ENCODE measurements around the gene TRAF7.

DNA sequence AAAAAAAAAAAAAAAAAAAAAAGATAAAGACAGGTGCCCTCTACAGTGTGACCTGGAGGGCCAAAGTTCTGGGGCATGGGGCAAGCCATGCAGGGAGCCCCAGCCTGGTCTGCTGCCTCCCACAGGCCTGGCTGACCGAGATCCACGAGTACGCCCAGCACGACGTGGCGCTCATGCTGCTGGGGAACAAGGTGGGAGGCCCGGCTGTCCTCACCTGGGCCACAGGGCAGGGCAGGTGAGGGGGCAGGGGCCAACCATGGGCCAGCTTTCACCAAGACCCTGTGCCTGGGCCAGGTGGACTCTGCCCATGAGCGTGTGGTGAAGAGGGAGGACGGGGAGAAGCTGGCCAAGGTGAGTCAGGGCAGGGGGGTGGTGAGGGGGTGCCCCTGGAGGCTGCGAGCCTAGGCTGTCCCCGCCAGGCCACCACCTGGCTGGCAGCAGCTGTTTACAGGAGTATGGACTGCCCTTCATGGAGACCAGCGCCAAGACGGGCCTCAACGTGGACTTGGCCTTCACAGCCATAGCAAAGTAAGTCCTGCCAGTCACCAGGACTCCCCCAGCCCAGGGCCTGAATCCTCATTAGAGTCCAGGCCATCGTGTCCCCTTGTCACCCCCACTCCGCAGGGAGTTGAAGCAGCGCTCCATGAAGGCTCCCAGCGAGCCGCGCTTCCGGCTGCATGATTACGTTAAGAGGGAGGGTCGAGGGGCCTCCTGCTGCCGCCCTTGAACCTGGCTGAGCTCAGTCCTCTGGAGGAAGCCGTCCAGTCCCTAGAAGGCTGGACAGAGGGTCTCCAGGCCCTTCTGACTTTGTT, 2.7 kb upstream of the TRAF7 start:
- TF ChIP-seq GATA2 (IDR thresholded peaks at IDR 0.05; ENCODE audit: low read depth, low read length) (no peak), GATA3 (IDR thresholded peaks at IDR 0.05; ENCODE audit: low read depth, low read length) (no peak)

Measured in SH-SY5Y (cell line).